GM12874 (cell line): Measurements from ENCODE around the gene UBE2QL1.

Experiments used
- CTCF ChIP-seq: IDR thresholded peaks from 2 replicates; pipeline ENCODE4 v1.5.1; 2011; ENCODE audit warnings: low read depth, mild to moderate bottlenecking, control low read depth, low read length, moderate library complexity; ENCODE audit not compliant: insufficient read depth

Gene UBE2QL1

GRCh38 chr5:6466975-6467567, 18.4 kb downstream of the UBE2QL1 start:
- no peak for TF ChIP-seq CTCF

- no peak for TF ChIP-seq CTCF
Measured at GRCh38 chr5:6467591-6467990, 18.9 kb downstream of the UBE2QL1 start.

GRCh38 chr5:6468104-6468503, 19.4 kb downstream of the UBE2QL1 start:
- TF ChIP-seq CTCF = no peak

- no peak for TF ChIP-seq CTCF
Measured at GRCh38 chr5:6468870-6469269, 20.2 kb downstream of the UBE2QL1 start.

GRCh38 chr5:6469836-6470235, 21.2 kb downstream of the UBE2QL1 start:
- no peak for TF ChIP-seq CTCF

- TF ChIP-seq CTCF = no peak
Measured at GRCh38 chr5:6470672-6471071, 22.0 kb downstream of the UBE2QL1 start.

GRCh38 chr5:6471252-6471651, 22.6 kb downstream of the UBE2QL1 start:
- TF ChIP-seq CTCF = no peak

GRCh38 chr5:6472792-6473191, 24.1 kb downstream of the UBE2QL1 start:
- TF ChIP-seq CTCF = no peak
